A549 (cell line): ENCODE data around the gene GLP2R.

Experiments used
- KDM1A ChIP-seq: fragments of 200-600 bp; sonication (generic); IDR thresholded peaks from 2 replicates; pipeline ENCODE4 v1.6.1; 2016; ENCODE audit warnings: low read depth, mild to moderate bottlenecking
- PBX3 ChIP-seq: IDR thresholded peaks from 2 replicates; pipeline ENCODE4 v1.6.1; 2012
- RCOR1 ChIP-seq: fragments of 150-350 bp; IDR thresholded peaks from 2 replicates; pipeline ENCODE4 v1.6.1; 2014; ENCODE audit warnings: antibody characterized with exemption, low read length, low read depth
- TP53 ChIP-seq: fragments of 250-450 bp; sonication (Bioruptor Pico); IDR thresholded peaks from 2 replicates; pipeline ENCODE4 v1.5.0; 2021; ENCODE audit warnings: mild to moderate bottlenecking, moderate library complexity

GRCh38 chr17:9894231-9894630, 68.5 kb downstream of the GLP2R start:
- no peak for TF ChIP-seq KDM1A
- TF ChIP-seq RCOR1: no peak
- TF ChIP-seq PBX3: no peak
- no peak for TF ChIP-seq TP53 (CRISPR knock-in tag)
